PFSK-1 (cell line): ENCODE measurements around the gene TP53RK.

Source experiments
- FOXP2 ChIP-seq: optimal IDR thresholded peaks from 2 replicates; pipeline ENCODE3; 2011; ENCODE audit warnings: borderline replicate concordance, control low read depth, inconsistent platforms; ENCODE audit not compliant: insufficient read depth; ENCODE audit errors: extremely low read length, extremely low read depth
- POLR2AphosphoS5 ChIP-seq: IDR thresholded peaks from 2 replicates; pipeline ENCODE4 v1.6.1; 2012; ENCODE audit warnings: low read depth, mild to moderate bottlenecking, control low read depth, low read length, moderate library complexity
- REST ChIP-seq, 2 experiments: IDR thresholded peaks; 2 replicates each; pipeline versions ENCODE4 v1.6.1 to v1.8.0; 2011 to 2012; ENCODE audit warnings: low read depth in 2 of 2, low read length in 2 of 2, control low read depth in 1 of 2, inconsistent platforms in 1 of 2, mild to moderate bottlenecking in 1 of 2, moderate library complexity in 1 of 2; ENCODE audit not compliant: insufficient read depth in 1 of 2
- SIN3A ChIP-seq: IDR thresholded peaks from 2 replicates; pipeline ENCODE4 v1.6.1; 2012; ENCODE audit warnings: mild to moderate bottlenecking, low read length, moderate library complexity, borderline replicate concordance; ENCODE audit not compliant: insufficient read depth
- TAF1 ChIP-seq: IDR thresholded peaks from 2 replicates; pipeline ENCODE4 v1.6.1; 2012; ENCODE audit warnings: low read length, control low read depth, borderline replicate concordance; ENCODE audit not compliant: insufficient read depth

The TP53RK gene

GRCh38 chr20:46724343-46724959 is 35.2 kb upstream of the TP53RK start:
- TF ChIP-seq SIN3A: no peak
- TF ChIP-seq FOXP2: no peak
- TF ChIP-seq REST (IDR thresholded peaks at IDR 0.05; ENCODE audit: insufficient read depth in 1 of 2, low read depth in 2 of 2, low read length in 2 of 2): no peak
- no peak for TF ChIP-seq POLR2AphosphoS5
- TF ChIP-seq TAF1: no peak

DNA sequence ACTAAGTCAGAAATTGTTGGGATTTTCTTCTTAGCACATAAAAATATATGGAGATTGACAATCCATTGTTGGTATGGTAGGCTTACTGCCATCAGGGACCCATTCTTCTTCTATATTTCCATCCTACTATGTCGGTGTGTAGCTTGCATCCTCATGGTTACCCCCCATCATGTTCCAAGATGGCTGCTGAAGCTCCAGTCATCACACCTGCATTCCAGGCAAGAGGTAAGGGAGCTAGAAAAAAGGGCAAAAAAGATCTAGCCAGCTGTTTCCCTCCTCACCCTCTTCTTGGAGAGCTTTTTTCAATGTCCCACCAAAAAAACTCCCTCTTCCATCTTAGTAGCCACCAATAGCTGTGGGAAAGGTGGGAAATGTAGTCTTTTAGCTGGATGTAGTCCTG is 33.8 kb upstream of the TP53RK start:
- TF ChIP-seq TAF1 (no peak), POLR2AphosphoS5 (no peak), SIN3A (no peak), FOXP2 (no peak), REST (IDR thresholded peaks at IDR 0.05; ENCODE audit: insufficient read depth in 1 of 2, low read depth in 2 of 2, low read length in 2 of 2) (no peak)

GRCh38 chr20:46722450-46722849 is 33.2 kb upstream of the TP53RK start:
- no peak for TF ChIP-seq POLR2AphosphoS5
- TF ChIP-seq SIN3A: no peak
- TF ChIP-seq FOXP2: no peak
- no peak for TF ChIP-seq TAF1
- TF ChIP-seq REST (IDR thresholded peaks at IDR 0.05; ENCODE audit: insufficient read depth in 1 of 2, low read depth in 2 of 2, low read length in 2 of 2): no peak

DNA sequence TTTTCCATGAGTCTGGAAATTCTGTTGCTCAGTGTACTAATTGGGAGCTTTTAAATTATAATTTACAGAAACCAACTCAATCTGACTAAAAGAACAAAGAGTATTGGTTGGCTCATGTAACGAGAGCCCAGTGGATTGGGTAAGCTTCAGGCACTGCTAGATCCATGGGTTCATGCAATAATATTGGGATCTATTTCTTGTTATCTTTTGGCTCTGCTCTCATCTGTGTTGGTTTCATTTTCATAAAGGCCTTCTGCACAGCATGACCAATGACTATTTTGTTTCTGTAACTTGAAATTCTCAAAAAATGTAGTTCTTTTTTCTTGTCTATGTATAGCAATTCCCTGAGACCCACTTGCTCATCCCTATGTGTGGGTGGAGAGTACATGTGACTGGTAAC is 32.2 kb upstream of the TP53RK start:
- TF ChIP-seq POLR2AphosphoS5 (no peak), SIN3A (no peak), TAF1 (no peak), FOXP2 (no peak), REST (IDR thresholded peaks at IDR 0.05; ENCODE audit: insufficient read depth in 1 of 2, low read depth in 2 of 2, low read length in 2 of 2) (no peak)

DNA sequence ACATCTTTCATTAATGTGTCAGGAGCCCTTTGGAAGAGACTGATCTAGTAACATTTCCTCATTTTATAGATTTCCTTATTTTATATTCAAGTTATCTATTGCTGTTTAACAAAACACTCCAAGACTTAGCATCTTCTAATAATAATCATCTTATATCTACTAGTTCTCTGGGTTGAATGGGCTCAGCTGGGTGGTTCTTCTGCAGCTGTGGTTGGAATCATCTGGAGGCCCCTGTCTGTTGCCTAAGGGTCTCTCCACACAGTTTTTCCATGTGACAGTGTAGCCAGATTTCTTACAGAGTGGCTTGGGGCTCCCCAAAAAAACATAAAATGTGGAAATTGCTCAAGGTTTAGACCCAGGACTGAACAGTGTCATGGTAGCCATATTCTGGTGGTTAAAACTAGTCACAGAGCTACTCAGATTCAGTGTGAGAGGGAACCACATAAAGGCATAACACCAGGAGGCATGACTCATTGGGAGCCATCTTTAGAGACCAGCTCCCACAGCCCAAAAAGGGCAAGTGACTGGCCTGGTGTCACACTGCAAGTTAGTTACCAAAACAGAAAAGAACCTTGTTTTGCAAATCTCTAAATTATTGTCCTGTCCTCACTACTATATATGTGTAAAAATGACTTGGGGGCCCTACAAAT is 31.7 kb upstream of the TP53RK start:
- TF ChIP-seq POLR2AphosphoS5 (no peak), REST (IDR thresholded peaks at IDR 0.05; ENCODE audit: insufficient read depth in 1 of 2, low read depth in 2 of 2, low read length in 2 of 2) (no peak), SIN3A (no peak), TAF1 (no peak), FOXP2 (no peak)
